NCI-H2029 treated with DMSO at 0.1 percent for 48 hours (cell line): ENCODE measurements around the gene NF1.
"Not testable (repeated sequence)": the region's sequence is repeated elsewhere in the genome, so short reads cannot be mapped to it uniquely, and the experiment has no call there.

Source experiments
- DNase-seq: peaks from one replicate; lab custom pipeline; 2025; lab: John Stamatoyannopoulos, UW

Gene NF1

GRCh38 chr17:31094600-31095235 lies at the start of gene NF1:
Gene NF1, plus strand, starts transcription at chr17:31094977. Its CDS starts 333 bp downstream, at chr17:31095310.
- peak; percentile 67 for DNase-seq

DNA sequence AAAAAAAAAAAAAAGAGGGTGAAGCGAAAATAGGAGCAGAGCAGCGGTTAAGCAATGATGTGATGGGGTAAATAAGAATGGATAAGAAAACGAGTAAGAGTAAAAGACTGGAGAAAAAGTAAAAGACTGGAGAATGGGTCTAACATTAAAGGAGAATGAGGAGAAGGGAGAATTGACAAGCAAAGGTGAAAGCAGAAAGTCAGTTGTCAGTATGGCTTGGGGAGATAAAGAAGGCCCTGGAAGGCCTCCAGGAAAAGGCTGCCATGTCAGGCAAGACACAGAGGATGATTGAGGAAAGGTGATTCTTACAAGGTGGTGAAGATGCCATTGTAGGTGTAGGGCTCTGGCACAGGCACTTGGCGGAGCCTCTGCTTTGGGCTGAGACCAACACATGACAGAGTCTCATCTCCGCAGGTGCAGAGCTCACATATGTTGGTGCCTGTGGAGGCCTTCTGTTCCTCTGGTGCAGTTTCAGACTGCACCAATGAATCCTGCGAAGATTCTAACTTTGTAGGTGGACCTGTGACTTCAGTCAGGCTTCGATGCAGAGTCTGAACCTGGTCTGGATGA lies 47.8 kb upstream of the NF1 start:
- not testable (repeated sequence) for DNase-seq

- no peak for DNase-seq
Observed at GRCh38 chr17:31048142-31048541, 46.6 kb upstream of the NF1 start.

DNA sequence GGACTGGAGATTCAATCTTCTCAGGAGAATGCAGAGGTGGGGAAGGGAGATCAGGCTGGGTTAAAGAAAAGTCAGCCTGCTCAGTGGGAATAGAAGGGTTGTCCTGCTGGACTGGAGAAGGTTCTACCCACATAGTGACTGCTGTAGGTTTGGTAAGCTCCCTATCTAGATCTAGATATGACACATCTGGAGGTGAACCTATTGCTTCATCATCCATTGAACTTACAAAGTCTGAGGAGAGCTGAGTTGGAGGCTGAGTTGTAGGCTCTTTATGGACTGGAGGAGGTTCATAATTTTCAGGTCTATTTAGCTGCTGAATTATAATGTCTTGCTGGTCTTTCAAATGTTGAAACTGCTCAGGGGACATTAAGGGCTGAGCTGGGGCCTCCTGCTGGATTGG lies 46.0 kb upstream of the NF1 start:
- DNase-seq = no peak

GRCh38 chr17:31050948-31051347 lies 43.8 kb upstream of the NF1 start:
- DNase-seq = no peak

DNA sequence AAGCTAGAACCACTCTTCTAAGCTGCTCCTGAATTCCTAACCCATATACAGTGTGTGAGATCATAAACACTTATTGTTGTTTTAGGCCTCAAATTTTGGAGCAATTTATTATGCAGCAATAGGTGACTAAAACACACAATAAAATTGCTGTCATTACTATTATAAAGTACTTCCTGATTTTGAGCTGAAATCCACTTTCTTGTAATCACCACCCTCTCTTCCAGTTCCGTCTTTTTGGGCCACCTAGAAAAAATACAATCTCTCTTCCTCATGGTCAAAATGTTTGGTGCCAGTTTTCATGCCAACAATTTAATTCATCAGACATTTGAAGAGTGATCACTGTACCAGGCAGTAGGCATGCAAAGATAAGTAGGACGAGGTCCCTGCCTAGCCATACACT lies 43.3 kb upstream of the NF1 start:
- DNase-seq = no peak

DNA sequence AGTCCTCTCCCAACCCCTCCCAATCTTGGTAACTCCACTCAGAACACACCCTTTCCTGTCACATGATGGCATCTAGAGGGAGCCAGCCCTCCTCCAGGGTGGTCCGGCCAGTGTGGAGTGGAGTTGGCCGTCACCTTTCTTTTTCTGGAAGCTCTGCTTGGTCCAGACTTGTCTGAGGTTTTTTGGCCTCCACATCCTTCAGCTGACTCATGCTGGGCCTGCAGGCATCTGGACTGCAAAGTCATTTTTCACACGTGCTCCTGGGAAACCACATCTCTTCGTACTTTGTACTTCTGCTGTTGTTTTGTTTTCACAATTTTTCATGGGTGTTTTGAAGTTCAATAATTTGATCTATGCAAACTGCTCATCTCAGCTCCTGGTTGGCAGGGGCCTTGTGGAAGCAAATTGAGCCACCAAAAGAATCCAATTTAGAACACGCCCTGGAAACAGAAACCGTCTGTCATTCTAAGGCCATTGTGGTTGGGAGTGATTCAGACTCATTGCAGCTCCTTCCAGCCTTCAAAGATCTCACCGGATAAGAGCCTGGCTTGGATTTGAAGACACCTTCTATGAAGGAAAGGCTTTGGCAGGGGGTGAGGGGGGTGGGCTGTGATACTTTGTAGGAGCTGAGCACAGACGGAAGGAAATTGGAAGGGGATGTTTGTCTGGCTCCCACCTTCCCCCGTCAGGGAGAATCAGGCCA lies 42.4 kb upstream of the NF1 start:
- no peak for DNase-seq

GRCh38 chr17:31053071-31053470 lies 41.7 kb upstream of the NF1 start:
- no peak for DNase-seq

DNA sequence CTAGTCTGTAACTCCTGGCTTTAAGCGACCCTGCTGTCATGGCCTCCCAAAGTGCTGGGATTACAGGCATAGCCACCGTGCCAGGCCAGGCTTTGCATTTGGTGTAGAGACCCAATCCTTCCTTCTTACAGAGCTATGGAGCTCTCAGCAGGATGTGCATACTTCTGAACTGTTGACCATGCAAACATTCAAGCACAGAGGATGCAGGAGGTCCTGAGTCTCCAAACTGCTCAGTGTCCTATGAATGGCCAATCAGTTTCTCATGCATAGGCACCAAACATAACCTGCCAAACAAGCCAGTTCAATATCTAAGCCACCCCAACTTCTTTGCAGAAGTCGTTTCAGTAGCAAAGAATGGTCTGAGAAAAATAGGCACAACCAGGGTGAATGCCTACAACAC lies 40.0 kb upstream of the NF1 start:
- DNase-seq = no peak

GRCh38 chr17:31058976-31059375 lies 35.8 kb upstream of the NF1 start:
- no peak for DNase-seq

DNA sequence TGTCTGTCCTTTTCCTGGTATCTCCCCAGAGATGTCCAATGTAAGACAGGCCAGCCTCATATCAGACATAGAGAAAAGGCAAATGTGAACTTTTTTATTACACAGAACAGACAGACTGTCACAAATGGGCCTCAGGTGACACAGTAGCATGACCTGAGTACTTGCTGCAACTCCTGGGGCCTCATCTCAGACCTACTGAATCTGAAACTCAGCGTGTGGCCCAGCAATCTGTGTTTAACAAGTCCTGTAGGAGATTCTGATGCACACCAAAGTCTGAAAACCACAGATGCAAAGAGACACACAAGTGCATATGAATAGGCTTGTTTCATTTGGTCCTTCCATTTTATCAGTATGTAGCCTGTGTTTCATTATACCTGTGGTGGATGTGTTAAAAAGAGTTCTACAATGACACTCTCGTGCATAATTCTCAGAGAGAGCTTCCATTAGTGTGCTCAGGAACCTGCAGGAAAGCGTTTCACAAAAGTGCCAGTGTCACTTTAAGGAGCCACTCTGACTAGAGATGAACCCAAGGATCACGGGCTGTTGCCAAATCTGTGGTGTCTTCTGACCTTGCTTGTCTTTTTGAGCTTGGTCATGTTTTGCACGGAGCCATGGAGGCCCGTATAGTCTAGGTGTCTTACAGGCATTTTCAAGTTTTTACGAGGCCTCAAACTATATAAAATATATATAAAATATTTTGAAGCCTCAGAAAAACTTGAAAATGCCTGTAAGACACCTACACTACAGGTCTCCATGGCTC lies 33.8 kb upstream of the NF1 start:
- no peak for DNase-seq

GRCh38 chr17:31061678-31062077 lies 33.1 kb upstream of the NF1 start:
- DNase-seq = no peak

DNA sequence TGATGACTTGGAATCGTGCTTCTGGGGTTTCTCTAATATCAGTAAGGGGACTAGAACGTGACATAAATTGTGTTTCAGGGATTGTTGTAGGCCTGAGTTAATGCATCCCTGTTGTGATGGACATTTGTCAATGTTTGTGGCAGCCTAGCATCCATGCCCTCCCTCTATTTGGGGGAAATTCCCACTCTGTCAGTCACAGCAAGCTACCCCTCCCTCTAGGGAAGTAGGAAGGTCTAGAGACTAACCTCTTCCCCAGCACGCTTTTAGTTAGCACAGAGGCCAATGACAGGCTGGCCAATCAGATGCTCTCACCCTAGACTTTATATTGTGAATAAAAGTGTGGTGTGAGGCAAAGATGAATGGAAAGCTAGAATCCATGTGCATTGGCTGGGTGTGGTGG lies 32.4 kb upstream of the NF1 start:
- no peak for DNase-seq

DNA sequence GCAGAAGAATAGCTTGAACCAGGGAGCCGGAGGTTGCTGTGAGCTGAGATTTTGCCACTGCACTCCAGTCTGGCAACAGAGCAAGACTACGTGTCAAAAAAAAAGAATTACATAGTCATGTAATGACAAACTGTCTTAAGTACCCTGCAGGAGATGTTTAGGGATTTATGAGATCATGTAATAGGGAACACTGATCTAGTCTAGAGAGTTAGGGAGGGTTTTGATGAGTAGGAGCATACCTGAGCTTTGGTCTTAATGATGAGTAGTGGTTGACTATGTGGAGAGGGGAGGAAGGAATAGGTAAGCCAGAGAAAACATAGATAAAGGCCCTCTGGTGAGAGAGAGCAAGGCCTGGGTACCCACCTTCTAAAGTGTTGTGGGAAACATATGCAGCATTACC lies 30.1 kb upstream of the NF1 start:
- DNase-seq = no peak

DNA sequence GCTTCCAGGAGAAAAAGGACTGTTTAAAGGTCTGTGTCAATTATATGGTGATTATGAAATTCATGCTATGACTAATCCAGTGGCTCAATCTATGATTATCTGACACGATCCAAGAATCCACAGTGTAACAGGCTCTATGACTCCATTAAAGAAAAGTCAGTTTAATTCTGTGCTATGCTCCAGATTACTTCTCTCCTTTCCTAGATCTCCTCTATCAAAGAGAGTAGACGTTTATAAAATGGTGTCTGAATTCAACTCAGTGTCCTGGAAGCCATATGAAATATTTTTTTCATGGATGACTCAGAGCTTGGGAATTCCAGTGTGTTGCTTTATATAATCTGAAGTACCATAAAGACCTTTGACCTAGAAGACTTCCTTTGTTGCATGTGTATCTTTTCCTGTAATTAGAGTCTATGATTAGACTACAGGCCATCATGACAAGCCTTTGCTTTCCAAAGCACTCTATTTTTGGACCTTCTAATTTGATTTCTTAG lies 27.0 kb upstream of the NF1 start:
- DNase-seq = no peak

- peak; percentile 1 for DNase-seq
Observed at GRCh38 chr17:31068291-31068690, 26.5 kb upstream of the NF1 start.

DNA sequence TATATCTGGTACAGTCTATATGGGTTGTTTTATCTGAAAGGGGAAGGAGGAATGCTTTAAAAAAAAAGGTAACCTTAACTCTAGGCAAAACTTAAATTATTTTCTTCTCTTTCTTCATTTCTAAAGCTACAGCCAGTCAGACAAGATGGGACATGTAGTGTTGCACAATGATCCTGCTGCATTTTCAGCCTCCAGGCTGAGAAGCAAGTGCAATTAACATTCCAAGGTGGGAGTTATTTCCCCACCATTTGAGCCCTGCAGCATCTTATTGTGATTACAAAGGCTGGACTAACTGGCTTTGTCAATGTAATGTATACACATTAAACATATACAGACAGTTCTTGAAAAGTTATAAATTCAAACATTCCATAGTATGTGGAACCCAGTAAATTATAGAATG lies 22.6 kb upstream of the NF1 start:
- no peak for DNase-seq

- no peak for DNase-seq
Observed at GRCh38 chr17:31073411-31073810, 21.4 kb upstream of the NF1 start.

GRCh38 chr17:31074772-31075555 lies 19.8 kb upstream of the NF1 start:
- DNase-seq = no peak

- no peak for DNase-seq
Observed at GRCh38 chr17:31078290-31078689, 16.5 kb upstream of the NF1 start.

DNA sequence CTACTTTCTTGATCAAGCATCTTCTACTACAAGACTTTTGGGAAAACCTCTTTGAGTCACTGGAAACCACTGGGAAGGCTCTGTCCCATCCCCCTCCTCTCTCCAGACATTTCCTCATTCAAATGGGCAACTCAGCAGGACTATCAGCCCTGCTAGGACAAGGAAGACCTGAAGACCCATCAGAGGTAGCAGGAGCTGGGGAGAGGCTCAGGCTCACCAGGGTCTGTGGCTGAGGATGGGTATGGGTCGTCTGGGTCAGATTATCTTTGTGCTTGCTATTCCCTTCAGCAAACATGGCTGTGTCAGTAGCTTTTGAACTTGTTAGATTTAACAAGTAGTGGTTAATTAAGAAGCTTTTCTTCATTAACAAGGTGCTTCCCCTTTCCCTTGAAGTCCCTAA lies 15.0 kb upstream of the NF1 start:
- no peak for DNase-seq

DNA sequence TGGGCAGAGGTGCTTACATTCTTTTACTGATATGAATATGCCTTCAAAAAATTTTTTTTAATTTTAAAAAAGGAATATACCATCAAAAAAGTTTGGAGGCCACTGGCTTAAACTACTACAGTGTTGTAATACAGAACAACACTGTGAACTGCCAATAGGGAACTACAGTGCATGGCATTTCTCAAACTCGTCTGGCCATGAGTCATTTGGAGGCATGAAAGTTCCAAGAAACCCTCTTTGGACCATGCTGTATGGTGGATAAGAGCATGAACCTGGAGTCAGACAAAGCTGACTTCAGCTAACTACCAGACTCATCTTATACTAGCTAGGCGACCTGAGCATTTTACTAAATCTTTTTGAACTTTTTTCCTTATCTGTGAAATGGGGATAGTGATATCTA lies 9.2 kb upstream of the NF1 start:
- no peak for DNase-seq
